GM18951 (cell line): Measurements from ENCODE around the gene TIMD4.

Experiments used
- POLR2A ChIP-seq: IDR thresholded peaks from 4 replicates; pipeline ENCODE4 v1.6.1; 2011; ENCODE audit warnings: mild to moderate bottlenecking; ENCODE audit not compliant: insufficient read length, insufficient read depth; ENCODE audit errors: extremely low read depth
- in situ Hi-C: fragments of 300-500 bp; cut with MboI; formaldehyde crosslinking; loops from one replicate; pipeline ENCODE4 v1.12.0; 2022; ENCODE audit warnings: low sequenced_read_pairs, mixed read lengths, inconsistent platforms; ENCODE audit not compliant: unreplicated experiment

TIMD4 gene

GRCh38 chr5:156913719-156914370 lies 49.2 kb downstream of the TIMD4 start:
- in situ Hi-C loops = no loop called here
- TF ChIP-seq POLR2A = peak; percentile 32

- no peak for TF ChIP-seq POLR2A
- in situ Hi-C loops = no loop called here
Measured at GRCh38 chr5:156913355-156913718, 49.7 kb downstream of the TIMD4 start.

- TF ChIP-seq POLR2A = no peak
- in situ Hi-C loops = no loop called here
Measured at GRCh38 chr5:156912869-156913268, 50.2 kb downstream of the TIMD4 start.

GRCh38 chr5:156909180-156909579 lies 53.8 kb downstream of the TIMD4 start:
- TF ChIP-seq POLR2A = no peak
- in situ Hi-C loops = no loop called here

- in situ Hi-C loops = no loop called here
Measured at GRCh38 chr5:156907667-156908066, 55.4 kb downstream of the TIMD4 start.

GRCh38 chr5:156906807-156907206 lies 56.2 kb downstream of the TIMD4 start:
- no peak for TF ChIP-seq POLR2A
- in situ Hi-C loops = no loop called here

More at GRCh38 chr5:156907667-156908066, 55.4 kb downstream of the TIMD4 start:
- no peak for TF ChIP-seq POLR2A

GRCh38 chr5:156896546-156896945 lies 66.5 kb downstream of the TIMD4 start:
- TF ChIP-seq POLR2A = no peak
- in situ Hi-C loops = no loop called here

- TF ChIP-seq POLR2A = no peak
- in situ Hi-C loops = no loop called here
Measured at GRCh38 chr5:156893517-156893916, 69.5 kb downstream of the TIMD4 start.

- in situ Hi-C loops = no loop called here
- TF ChIP-seq POLR2A = no peak
Measured at GRCh38 chr5:156892864-156893263, 70.2 kb downstream of the TIMD4 start.

- in situ Hi-C loops = no loop called here
- TF ChIP-seq POLR2A = no peak
Measured at GRCh38 chr5:156892223-156892622, 70.8 kb downstream of the TIMD4 start.

GRCh38 chr5:156888520-156888919 lies 74.5 kb downstream of the TIMD4 start:
- in situ Hi-C loops = no loop called here
- TF ChIP-seq POLR2A = no peak

- in situ Hi-C loops = no loop called here
- TF ChIP-seq POLR2A = no peak
Measured at GRCh38 chr5:156883316-156883875, 79.6 kb downstream of the TIMD4 start.

GRCh38 chr5:156879665-156880285 lies 83.3 kb downstream of the TIMD4 start:
- in situ Hi-C loops = no loop called here
- TF ChIP-seq POLR2A = no peak

- in situ Hi-C loops = no loop called here
Measured at GRCh38 chr5:156871212-156871611, 91.8 kb downstream of the TIMD4 start.

More at GRCh38 chr5:156871212-156871611, 91.8 kb downstream of the TIMD4 start:
- no peak for TF ChIP-seq POLR2A
